GM12801 (cell line): Measurements from ENCODE around the gene ACAD8.

Source experiments
- CTCF ChIP-seq: IDR thresholded peaks from one replicate; pipeline ENCODE4 v1.5.1; 2011; ENCODE audit warnings: control low read depth; ENCODE audit not compliant: insufficient read length; ENCODE audit errors: extremely low read depth

The ACAD8 gene

GRCh38 chr11:134250675-134251074 is 2.7 kb upstream of the ACAD8 start:
- no peak for TF ChIP-seq CTCF

- no peak for TF ChIP-seq CTCF
Observed at GRCh38 chr11:134252346-134253187, 801 bp upstream of the ACAD8 start.

GRCh38 chr11:134254433-134255183 is 1.2 kb downstream of the ACAD8 start:
- TF ChIP-seq CTCF = no peak

GRCh38 chr11:134257101-134257500 is 3.7 kb downstream of the ACAD8 start:
- no peak for TF ChIP-seq CTCF

- TF ChIP-seq CTCF = no peak
Observed at GRCh38 chr11:134258577-134258976, 5.2 kb downstream of the ACAD8 start.

GRCh38 chr11:134260503-134260902 is 7.1 kb downstream of the ACAD8 start:
- TF ChIP-seq CTCF = no peak

- TF ChIP-seq CTCF = no peak
Observed at GRCh38 chr11:134260983-134261382, 7.6 kb downstream of the ACAD8 start.
